NCI-H2196 treated with DMSO at 0.1 percent for 48 hours (cell line): ENCODE data around the gene MACROD2.

Experiments used
- DNase-seq: peaks from one replicate; lab custom pipeline; 2025; ENCODE audit not compliant: unreplicated experiment; lab: John Stamatoyannopoulos, UW

The MACROD2 gene

GRCh38 chr20:15619341-15619740 is 1624.0 kb downstream of the MACROD2 start:
- DNase-seq = no peak

- no peak for DNase-seq
These were observed 1624.5 kb downstream of the MACROD2 start for GRCh38 chr20:15619816-15620215.

DNA sequence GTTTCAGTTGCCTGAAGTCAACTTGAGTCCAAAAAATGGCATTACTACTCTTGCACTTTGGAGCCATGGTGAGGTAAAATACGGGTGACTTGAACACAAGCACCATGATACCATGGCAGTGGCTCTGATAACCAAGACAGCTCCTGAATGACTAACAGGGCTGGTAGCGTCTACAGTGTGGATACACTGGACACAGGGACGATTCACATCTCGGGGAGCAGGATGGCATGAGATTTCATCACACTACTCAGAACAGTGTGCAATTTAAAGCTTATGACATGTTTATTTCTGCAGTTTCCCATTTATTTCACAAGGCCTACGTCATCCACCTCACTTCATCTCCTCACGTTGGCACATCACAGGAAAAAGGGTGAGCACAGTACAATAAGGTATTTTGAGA is 1627.1 kb downstream of the MACROD2 start:
- DNase-seq = no peak

DNA sequence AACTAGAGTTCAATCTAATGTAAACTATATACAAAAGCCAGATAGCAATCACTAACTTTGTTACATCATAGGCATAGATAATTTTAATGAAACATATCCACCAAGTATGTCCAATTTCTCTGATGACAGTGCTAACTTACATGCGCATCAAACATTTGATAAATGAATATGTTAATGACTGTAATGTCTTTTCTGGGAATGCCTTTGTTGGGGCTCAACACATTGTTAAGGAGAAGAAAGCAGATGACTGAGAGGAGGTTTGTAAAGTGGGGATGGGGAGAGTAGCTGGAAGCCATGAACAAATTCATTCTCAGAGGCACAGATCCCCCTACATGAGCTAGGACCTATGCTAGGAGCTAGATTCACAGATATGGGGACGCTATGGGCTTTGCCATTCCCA is 1627.9 kb downstream of the MACROD2 start:
- DNase-seq = no peak

- DNase-seq = no peak
These were observed 1630.7 kb downstream of the MACROD2 start for GRCh38 chr20:15625981-15626380.

DNA sequence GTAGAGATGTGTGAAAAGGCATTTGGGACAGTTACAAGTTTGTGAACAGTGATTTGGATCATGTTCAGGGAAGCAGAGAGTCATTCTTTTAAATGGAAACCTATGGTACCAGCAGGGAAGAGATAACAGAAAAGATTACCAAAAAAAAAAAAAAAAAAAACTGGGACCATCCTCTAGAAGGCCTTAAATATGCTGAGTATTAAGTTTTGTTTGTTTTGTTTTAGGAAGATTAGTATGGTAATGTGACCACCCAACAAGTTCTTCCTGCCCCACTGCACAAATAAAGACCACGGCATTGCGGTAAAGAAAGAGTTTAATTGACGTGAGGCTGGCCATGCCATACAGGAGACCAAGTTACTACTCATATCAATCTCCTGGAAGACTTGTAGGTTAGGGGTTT is 1631.8 kb downstream of the MACROD2 start:
- no peak for DNase-seq

GRCh38 chr20:15627501-15627903 is 1632.2 kb downstream of the MACROD2 start:
- no peak for DNase-seq

- no peak for DNase-seq
These were observed 1633.6 kb downstream of the MACROD2 start for GRCh38 chr20:15628851-15629353.

DNA sequence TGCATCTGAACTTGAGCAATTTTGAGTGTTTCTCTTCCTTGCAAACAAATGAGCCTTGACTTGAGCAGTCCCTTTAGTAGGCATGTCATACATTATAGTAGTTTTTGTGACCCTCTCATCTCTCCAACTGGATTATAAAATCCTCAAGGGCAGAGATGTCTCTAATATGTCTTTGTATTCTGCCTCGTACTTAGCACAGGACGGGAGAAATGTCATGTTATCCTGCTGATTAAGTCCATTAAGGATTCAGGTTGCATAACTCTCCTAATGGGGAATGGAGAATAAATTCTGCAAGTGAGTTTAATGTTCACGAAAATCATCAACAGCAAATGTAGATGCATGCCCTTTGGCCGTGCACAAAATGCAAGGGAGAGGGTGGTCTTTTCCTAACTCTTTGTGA is 1635.0 kb downstream of the MACROD2 start:
- no peak for DNase-seq

DNA sequence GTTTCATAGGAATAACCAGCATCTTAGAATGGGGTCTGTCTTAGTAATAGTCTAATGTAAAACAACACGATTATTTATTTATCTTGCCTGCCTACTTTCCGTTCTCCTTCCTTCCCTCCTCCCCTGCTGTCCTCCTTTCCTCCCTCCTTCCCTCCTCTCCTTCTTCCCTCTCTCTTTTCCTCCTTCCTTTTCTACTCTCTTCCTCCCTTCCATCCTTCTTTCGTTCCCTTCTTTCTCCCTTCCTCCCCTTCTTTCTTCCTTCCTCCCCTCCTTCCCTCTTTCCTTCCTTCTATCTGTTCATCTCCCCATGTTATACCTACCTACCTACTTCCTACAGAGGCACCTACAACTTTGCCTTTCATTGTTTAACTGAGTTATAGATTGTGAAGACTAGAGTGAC is 1637.4 kb downstream of the MACROD2 start:
- DNase-seq = no peak

DNA sequence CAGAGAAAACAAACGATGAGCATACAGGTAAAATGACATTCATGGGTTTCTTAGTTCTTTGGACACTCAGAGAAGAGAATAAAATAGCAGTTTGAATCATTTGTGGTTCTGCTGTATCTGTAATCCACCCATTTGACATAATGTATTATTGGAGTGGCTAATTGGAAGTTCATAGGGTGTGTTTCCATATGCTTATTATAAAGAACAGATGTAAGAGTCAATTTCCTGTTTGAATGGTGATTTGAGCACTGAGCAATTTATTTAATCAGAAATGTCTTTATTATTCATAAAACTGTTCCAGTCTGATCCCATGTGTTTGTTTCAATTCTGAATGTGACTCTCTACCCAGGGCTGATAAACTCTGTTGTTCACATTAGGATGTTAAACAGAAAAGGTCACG is 1638.8 kb downstream of the MACROD2 start:
- DNase-seq = no peak

DNA sequence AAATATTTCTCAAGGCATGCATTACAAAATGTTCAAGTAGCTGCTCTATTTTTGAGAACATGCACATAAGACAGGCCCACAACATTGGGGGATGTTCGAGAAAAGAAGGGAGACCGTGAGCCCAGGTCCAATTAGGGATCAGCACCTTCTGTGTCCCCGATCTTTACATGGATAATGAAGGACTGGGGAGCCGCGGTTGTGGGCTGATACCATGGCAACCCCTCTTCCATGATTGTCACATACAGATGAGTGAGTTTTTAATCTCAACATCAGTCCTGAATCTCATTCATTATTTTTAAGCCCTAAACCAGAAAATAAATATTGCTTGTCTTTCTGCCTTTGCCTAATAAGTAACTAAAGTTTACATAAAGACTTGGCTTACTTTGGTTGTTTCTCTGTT is 1642.2 kb downstream of the MACROD2 start:
- no peak for DNase-seq

- DNase-seq = no peak
These were observed 1642.8 kb downstream of the MACROD2 start for GRCh38 chr20:15637950-15638754.

- DNase-seq = no peak
These were observed 1643.5 kb downstream of the MACROD2 start for GRCh38 chr20:15638816-15639215.

GRCh38 chr20:15639839-15640238 is 1644.5 kb downstream of the MACROD2 start:
- DNase-seq = no peak

DNA sequence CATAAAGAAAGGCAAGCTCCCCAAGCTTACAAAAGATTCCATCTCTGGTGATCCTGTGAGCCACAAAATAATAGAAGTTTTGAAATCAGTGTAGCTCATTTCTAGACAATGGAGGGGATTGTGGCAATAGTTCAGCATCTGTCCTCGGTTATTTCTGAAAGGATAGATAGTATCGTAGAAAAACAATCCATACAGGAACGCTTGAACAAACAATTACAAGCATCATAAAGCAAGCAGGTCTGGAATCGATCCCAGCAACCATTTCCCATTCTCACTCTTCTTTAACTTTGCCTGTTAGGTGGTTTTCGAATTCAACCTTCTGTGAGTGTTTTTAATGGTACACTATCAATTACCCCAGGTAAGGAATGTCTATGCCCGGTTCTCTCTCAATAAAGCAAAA is 1646.8 kb downstream of the MACROD2 start:
- DNase-seq = no peak

GRCh38 chr20:15642676-15643075 is 1647.4 kb downstream of the MACROD2 start:
- DNase-seq = no peak

DNA sequence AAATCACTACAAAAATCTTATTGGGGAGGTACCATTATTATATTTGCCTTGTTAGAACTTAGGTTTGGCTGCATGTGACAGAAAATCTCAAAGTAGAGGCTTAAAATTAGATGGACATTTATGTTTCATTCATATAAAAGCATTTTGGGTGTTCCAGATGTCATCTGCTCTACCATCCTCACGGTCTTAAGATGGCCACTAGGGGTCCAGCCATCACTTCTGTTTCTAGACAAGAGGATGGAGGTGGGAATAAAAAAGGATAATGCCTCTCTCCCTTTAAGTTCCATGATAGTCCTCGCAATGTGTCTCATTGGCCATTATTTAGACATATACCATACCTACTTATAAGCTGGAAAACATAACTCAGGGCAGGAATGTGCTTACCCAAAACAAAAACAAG is 1648.4 kb downstream of the MACROD2 start:
- DNase-seq = no peak

DNA sequence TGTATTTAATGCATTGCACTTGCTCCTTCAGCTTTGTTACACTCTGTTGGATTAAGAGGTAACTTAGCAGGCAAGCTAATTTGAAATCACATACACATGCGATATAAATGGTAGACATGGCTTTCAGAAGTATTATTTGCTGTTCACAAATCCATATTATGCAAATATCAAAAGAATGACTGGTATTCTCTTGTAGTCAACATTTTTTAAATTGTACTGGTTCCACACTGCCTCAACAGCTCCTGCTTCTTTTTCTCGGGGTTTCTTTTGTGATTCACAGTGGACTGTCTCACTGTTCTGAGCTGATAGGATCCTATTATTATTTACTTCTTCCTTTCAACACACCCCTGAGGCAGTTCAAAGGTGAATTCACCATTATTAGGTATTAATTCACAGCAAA is 1650.5 kb downstream of the MACROD2 start:
- DNase-seq = no peak

DNA sequence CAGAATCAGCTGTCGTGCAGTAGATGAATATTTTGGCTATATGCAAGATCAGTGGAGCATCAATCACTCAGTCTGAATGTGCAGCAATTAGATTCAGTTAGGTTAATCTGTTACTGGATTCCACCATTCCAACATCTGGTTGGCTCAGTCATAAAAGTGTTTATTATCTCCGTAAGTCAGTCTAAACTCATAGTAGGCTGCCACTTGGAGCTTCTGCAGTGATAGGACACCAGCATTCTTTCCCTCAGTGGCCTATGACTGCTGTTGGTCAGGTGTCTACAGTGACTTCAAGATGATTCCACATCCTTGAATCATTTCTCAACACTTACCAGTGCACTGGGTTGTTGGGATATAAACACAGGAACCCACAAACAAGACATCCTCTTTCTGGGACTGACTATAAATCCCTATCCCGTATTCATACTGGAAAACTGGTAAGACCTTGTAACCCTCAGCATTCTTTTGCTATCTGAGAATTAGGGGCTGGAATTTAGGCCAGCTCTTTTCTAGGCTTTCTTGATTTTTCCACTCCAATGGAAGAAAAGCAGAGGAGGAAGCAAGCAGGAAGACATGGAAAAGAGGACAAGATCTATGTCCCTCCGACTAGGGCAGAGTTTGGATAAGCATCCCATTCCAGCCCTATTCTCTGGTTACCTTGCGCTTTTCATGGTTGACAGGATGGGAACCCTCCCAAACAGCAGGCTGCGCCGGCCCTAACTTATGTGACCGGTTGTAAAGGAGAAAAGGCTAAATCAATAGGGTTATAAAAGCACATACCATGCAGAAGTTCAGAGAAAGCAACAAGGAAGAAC is 1658.3 kb downstream of the MACROD2 start:
- no peak for DNase-seq

DNA sequence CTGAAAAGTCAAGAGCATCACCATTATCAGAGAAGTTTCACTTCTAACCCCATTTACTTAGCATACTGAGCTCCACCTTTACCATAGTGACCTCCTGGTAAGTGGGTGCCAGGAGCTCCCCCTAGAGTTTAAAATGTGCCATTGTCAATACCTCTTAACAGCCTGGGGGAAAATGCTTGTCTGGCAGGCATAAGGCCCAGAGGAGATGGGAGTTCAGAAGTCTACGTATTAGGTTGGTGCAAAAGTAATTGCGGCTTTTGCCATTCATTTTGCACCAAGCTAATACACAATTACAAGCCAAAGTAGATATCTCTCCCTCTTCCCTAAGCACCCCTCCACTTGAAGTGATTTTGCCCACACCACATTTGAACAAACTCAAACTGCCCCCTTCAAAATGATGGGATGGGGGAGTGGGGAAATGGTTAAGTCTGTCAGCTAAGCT is 1658.9 kb downstream of the MACROD2 start:
- DNase-seq = peak; percentile 34

DNA sequence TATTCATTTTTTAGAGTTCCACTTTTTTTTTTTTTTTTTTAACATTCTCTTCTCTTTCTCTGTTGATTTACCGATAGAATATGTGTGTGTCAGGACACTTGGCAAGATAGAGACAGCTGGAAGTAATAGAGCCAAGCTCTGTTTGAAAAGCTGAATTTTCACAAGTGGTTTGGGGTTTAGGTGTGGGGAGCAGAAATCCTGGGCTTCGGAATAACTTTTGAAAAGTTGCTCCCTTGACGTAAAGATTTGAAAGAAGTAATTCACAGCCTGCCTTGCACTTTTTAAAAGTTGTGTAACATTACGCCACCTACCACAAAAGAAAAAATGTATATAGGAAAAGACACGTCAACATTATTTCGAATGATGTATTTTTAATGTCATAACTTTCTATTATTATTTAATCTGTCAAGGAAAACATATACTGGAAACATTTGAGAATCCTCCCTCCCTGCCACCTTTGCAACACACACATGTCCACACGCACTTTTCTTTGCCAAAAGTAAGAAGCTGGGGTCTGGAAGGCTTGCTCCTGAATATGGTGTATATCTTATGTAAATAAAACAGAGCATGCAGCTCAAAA is 1660.1 kb downstream of the MACROD2 start:
- DNase-seq = no peak
